PC-9 (cell line): Measurements from ENCODE around the gene ZMIZ1. TPM values are rescaled to one million over a fixed set of nuclear protein-coding genes. Genes with fewer than 3 reads are reported as not detected.

Experiments
- BruUV-seq: library from RNA; stranded (reverse); fragments of 400-500 nt; replicated peaks from 2 replicates; lab custom pipeline; 2021; lab: Mats Ljungman, UMichigan
- CTCF ChIA-PET: fragments of 300-600 bp; sonication (Branson Sonifier 250); formaldehyde crosslinking; loops from one replicate; lab custom pipeline; 2022; ENCODE audit warnings: antibody characterized with exemption; lab: Charles Lee
- POLR2A ChIA-PET: fragments of 300-600 bp; sonication (Branson Sonifier 250); formaldehyde crosslinking; loops from one replicate; lab custom pipeline; 2022; ENCODE audit warnings: antibody characterized with exemption; ENCODE audit not compliant: unreplicated experiment; lab: Charles Lee
- DNase-seq, 2 experiments: peaks; one replicate each; pipeline versions ENCODE4 v3.0.0 to v3.0.0-alpha.2; 2015 to 2022; ENCODE audit warnings: mixed read lengths in 1 of 2
- H2AFZ ChIP-seq: fragments of 200-600 bp; sonication (generic); 2 replicates; pipeline ENCODE4 v1.8.1; 2017; ENCODE audit warnings: antibody characterized with exemption
- H3F3A ChIP-seq: fragments of 200-600 bp; sonication (generic); 2 replicates; pipeline ENCODE4 v1.8.1; 2017; ENCODE audit warnings: antibody characterized with exemption, mild to moderate bottlenecking, low read depth; ENCODE audit not compliant: insufficient read depth
- H3K27ac ChIP-seq: fragments of 200-600 bp; sonication (generic); 2 replicates; pipeline ENCODE4 v1.6.1; 2016; ENCODE audit warnings: mixed run types
- H3K27me3 ChIP-seq: fragments of 200-600 bp; sonication (generic); 2 replicates; pipeline ENCODE4 v1.6.1; 2016; ENCODE audit warnings: low read depth, mixed run types; ENCODE audit not compliant: insufficient read depth
- H3K36me3 ChIP-seq: fragments of 200-600 bp; sonication (generic); 2 replicates; pipeline ENCODE4 v1.6.1; 2016; ENCODE audit warnings: low read depth, mixed run types
- H3K4me1 ChIP-seq: fragments of 200-600 bp; sonication (generic); replicated peaks from 2 replicates; pipeline ENCODE4 v1.6.1; 2016; ENCODE audit warnings: mixed run types; ENCODE audit not compliant: insufficient read depth
- H3K4me2 ChIP-seq: fragments of 200-600 bp; sonication (generic); 2 replicates; pipeline ENCODE4 v1.6.1; 2017; ENCODE audit warnings: mixed run types
- H3K4me3 ChIP-seq: fragments of 200-600 bp; sonication (generic); 2 replicates; pipeline ENCODE4 v1.6.1; 2016; ENCODE audit warnings: mixed run types
- H3K79me2 ChIP-seq: fragments of 200-600 bp; sonication (generic); 2 replicates; pipeline ENCODE4 v1.6.1; 2017; ENCODE audit warnings: low read depth, mixed run types
- H3K9me2 ChIP-seq: fragments of 200-600 bp; sonication (generic); 2 replicates; pipeline ENCODE4 v1.8.1; 2017; ENCODE audit warnings: mild to moderate bottlenecking; ENCODE audit not compliant: insufficient read depth
- H3K9me3 ChIP-seq: fragments of 200-600 bp; sonication (generic); 2 replicates; pipeline ENCODE4 v1.8.1; 2016; ENCODE audit warnings: low read depth; ENCODE audit not compliant: insufficient read depth
- H4K20me1 ChIP-seq: fragments of 200-600 bp; sonication (generic); 2 replicates; pipeline ENCODE4 v1.8.1; 2017; ENCODE audit not compliant: insufficient read depth
- CTCF ChIP-seq: fragments of 200-600 bp; sonication (generic); conservative IDR thresholded peaks from 2 replicates; pipeline ENCODE4 v1.6.1; 2017; ENCODE audit warnings: mixed run types, antibody characterized with exemption, mild to moderate bottlenecking, moderate library complexity
- EZH2 ChIP-seq: fragments of 200-600 bp; sonication (generic); IDR thresholded peaks from 2 replicates; pipeline ENCODE4 v1.8.0; 2017; ENCODE audit warnings: antibody characterized with exemption, low read depth
- intact Hi-C: fragments of 100-400 bp; cut with micrococcal nuclease; formaldehyde crosslinking; loops from one replicate; pipeline ENCODE4 v1.10.0; 2022; ENCODE audit not compliant: unreplicated experiment
- total RNA-seq: library from RNA; stranded (reverse); gene quantifications from 2 replicates; pipeline ENCODE4 v1.2.3, GENCODE V29; 2021

The ZMIZ1 gene
- total RNA-seq, 1 experiment from 2014 or later, result 47.6 TPM

- intact Hi-C loops, result no loop called here
- POLR2A ChIA-PET, result no interaction called here
- H3K4me3 ChIP-seq, result no peak overlapping the region
- H4K20me1 ChIP-seq, result peaks cover 97% of the 10 kb centered on the region
- H3F3A ChIP-seq, result no peaks in the 10 kb centered on the region; the same call in 1 of the 2 replicates
- CTCF ChIA-PET, result interaction anchor here (0.5 to 1.0 kb wide), 5 partner anchors 13 to 1053 kb away, joined by 3 to 16 read pairs (median 3); no protein-coding TSS in a partner anchor
- no peak overlapping the region for H3K4me2 ChIP-seq
- H3K9me3 ChIP-seq, result no peaks in the 10 kb centered on the region
- no peaks in the 10 kb centered on the region for H3K27me3 ChIP-seq
- no peak for TF ChIP-seq CTCF
- no peak for TF ChIP-seq EZH2
- no peaks in the 10 kb centered on the region for H3K9me2 ChIP-seq
- H3K79me2 ChIP-seq, result peaks cover 90% of the 10 kb centered on the region
- no peak overlapping the region for H2AFZ ChIP-seq
- no TSS peak for BruUV-seq
- no peak for DNase-seq
- no peak overlapping the region for H3K27ac ChIP-seq
- no peaks in the 10 kb centered on the region for H3K36me3 ChIP-seq
- H3K4me1 ChIP-seq, result no peaks in the 10 kb centered on the region; the same call in 1 of the 2 replicates
Observed at GRCh38 chr10:79101560-79102497, 33.1 kb downstream of the ZMIZ1 start.

- peaks cover 97% of the 10 kb centered on the region for H4K20me1 ChIP-seq
- CTCF ChIA-PET, result interaction anchor here (0.5 to 1.0 kb wide), 3 partner anchors 12 to 99 kb away, joined by 3 to 16 read pairs (median 7); no protein-coding TSS in a partner anchor
- BruUV-seq, result no TSS peak
- no peak overlapping the region for H3K27ac ChIP-seq
- POLR2A ChIA-PET, result no interaction called here
- no peak overlapping the region for H3K4me2 ChIP-seq
- H3K4me3 ChIP-seq, result no peak overlapping the region
- H3K4me1 ChIP-seq, result no peaks in the 10 kb centered on the region; the same call in 1 of the 2 replicates
- H3K36me3 ChIP-seq, result no peaks in the 10 kb centered on the region
- no peak for DNase-seq
- no peaks in the 10 kb centered on the region for H3K9me3 ChIP-seq
- H3K9me2 ChIP-seq, result no peaks in the 10 kb centered on the region
- no peaks in the 10 kb centered on the region; the same call in 1 of the 2 replicates for H3F3A ChIP-seq
- peaks cover 92% of the 10 kb centered on the region for H3K79me2 ChIP-seq
- intact Hi-C loops, result no loop called here
- TF ChIP-seq CTCF (no peak), EZH2 (no peak)
- no peaks in the 10 kb centered on the region for H3K27me3 ChIP-seq
- H2AFZ ChIP-seq, result no peak overlapping the region
Observed at GRCh38 chr10:79102498-79102874, 33.7 kb downstream of the ZMIZ1 start.

GRCh38 chr10:79103129-79103528, 34.4 kb downstream of the ZMIZ1 start:
- H3K9me2 ChIP-seq, result no peaks in the 10 kb centered on the region
- no peak for DNase-seq
- POLR2A ChIA-PET, result no interaction called here
- H4K20me1 ChIP-seq, result peaks cover 97% of the 10 kb centered on the region
- intact Hi-C loops, result no loop called here
- H3F3A ChIP-seq, result no peaks in the 10 kb centered on the region; the same call in 1 of the 2 replicates
- no peaks in the 10 kb centered on the region for H3K9me3 ChIP-seq
- no peak overlapping the region for H2AFZ ChIP-seq
- H3K27me3 ChIP-seq, result no peaks in the 10 kb centered on the region
- TF ChIP-seq EZH2 (no peak), CTCF (no peak)
- H3K79me2 ChIP-seq, result peaks cover 90% of the 10 kb centered on the region
- CTCF ChIA-PET, result interaction anchor here (0.9 kb wide), 1 partner anchor 12 kb away, joined by 3 read pairs; no protein-coding TSS in a partner anchor
- H3K4me3 ChIP-seq, result no peak overlapping the region
- H3K4me2 ChIP-seq, result no peak overlapping the region
- no peaks in the 10 kb centered on the region for H3K36me3 ChIP-seq
- H3K4me1 ChIP-seq, result no peaks in the 10 kb centered on the region; the same call in 1 of the 2 replicates
- no peak overlapping the region for H3K27ac ChIP-seq
- no TSS peak for BruUV-seq
